ENCODE results near the gene SMC1B.

Gene SMC1B

DNA sequence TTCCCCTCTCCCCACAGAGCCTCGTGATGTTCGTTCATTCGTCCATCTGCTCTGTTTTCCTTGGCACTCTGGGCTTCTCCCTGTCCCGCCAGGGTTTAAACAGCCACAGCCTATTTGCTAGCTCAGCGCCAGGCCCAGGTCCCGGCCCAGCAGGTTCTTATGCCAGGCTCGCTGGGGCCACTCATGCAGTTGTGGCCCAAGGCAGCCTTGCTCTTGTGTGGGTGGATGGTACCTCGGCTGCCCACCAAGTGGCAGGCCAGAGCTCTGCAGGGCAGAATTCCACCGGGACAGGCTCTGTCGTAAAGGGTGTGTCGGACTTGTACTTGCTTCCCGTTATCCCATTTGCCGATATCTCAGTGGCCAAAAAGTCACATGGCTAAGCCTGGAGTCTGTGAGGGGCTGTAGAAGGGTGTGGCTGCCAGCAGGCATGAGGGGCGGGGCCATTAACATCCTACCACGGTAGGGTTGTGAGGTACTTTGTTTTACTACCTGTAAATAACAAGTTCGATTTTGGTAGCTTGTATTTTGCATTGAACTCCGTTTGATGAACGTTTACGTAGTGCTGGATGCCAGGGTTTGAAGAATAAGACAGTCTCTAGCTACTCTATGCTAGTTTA lies 95.7 kb downstream of the SMC1B start:
- no peaks in the 10 kb centered on the region for H3K27me3 Mint-ChIP-seq
- peak overlapping the region; percentile 88 for H3K4me3 Mint-ChIP-seq
- peaks cover 2% of the 10 kb centered on the region for H3K36me3 Mint-ChIP-seq
- peak overlapping the region; percentile 97 for H3K27ac Mint-ChIP-seq
- H3K9me3 Mint-ChIP-seq (ENCODE audit: low read depth) = no peaks in the 10 kb centered on the region
- peaks cover 82% of the 10 kb centered on the region for H3K4me1 Mint-ChIP-seq (ENCODE audit: low read depth)

DNA sequence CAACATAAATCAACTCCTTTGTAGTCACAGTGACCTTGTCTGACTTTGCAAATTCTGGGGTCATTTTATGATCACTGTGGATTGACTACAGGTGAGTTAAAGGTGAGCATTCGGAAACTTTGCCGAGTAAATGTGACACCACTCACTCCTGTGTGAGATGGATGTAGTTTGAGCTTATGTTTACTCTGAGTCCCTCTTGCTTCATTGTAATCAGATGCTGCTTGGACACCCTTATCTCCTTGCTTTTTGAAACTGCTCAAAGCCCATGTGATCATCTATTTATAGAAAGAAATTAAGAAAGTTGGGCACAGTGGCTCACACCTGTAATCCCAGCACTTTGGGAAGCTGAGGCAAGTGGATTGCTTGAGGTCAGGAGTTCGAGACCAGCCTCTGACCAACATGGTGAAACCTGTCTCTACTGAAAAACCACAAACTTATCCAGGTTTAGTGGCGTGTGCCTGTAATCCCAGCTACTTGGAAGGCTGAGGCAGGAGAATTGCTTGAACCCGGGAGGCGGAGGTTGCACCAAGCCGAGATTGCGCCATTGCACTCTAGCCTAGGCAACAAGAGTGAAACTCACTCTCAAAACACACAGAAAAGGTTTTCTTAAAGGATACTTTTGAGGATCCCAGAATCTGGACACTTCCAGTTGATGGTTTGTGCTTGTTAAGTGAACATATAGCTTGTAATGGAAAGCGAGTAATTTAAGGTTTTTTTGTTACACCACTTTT lies 96.4 kb downstream of the SMC1B start:
- H3K4me3 Mint-ChIP-seq = no peak overlapping the region
- no peaks in the 10 kb centered on the region for H3K36me3 Mint-ChIP-seq
- peak overlapping the region; percentile 97 for H3K27ac Mint-ChIP-seq
- no peaks in the 10 kb centered on the region for H3K9me3 Mint-ChIP-seq (ENCODE audit: low read depth)
- no peaks in the 10 kb centered on the region for H3K27me3 Mint-ChIP-seq
- peaks cover 82% of the 10 kb centered on the region for H3K4me1 Mint-ChIP-seq (ENCODE audit: low read depth)

DNA sequence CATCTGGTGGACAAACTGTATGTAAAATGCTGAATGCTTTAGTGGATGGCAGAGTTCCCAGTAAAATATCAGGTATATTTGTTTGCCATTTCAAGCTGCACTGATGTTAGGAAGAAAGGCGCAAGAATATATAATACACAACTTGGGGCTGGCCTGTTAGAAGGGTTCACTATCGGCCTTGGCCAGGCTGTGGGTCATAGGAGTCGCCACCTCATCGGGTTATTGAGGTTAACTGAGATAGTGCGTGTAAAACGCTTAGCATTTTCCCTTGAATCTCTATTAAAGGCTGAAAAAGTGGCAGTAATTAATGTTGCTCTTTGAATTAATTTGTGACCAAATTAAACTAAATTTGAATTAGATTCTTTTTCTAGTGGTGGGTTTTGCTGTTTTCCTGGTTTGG lies 98.6 kb downstream of the SMC1B start:
- Mint-ChIP-seq H3K27me3 (no peaks in the 10 kb centered on the region), H3K4me1 (ENCODE audit: low read depth) (peaks cover 80% of the 10 kb centered on the region), H3K36me3 (peaks cover 2% of the 10 kb centered on the region), H3K4me3 (no peak overlapping the region), H3K27ac (peak overlapping the region; percentile 69), H3K9me3 (ENCODE audit: low read depth) (no peaks in the 10 kb centered on the region)

DNA sequence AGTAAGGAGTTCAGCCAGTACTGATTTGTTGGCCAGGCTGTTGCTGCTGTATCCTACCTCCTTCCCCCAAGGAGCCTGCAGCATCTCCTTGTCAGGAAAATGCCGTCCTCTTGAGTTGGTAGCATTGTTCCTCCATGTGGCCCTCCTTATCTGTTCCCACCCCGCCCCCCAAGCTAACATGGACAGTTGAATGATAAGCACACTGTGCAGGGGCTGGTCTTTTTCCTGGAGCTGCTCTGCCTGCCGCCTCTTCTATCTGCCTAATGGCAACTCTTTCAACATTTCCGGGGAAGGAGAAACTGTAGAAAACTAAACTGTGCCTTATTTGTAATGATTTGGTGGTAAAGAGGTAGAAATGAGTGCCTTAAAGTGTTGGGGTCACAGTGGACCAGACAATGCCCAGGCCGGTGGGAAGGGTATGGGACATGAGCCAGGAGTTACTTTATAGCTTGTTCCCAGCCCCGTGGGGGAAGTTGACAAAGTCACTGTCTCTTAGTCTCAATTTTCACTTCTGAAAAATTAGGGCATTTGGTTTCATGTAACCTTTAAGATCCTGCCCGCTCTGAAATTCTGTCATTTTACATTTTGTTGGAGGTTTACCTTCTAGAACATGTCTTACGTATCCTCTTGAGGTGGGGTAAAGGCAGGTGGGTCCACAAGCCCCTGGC lies 99.2 kb downstream of the SMC1B start:
- Mint-ChIP-seq H3K4me1 (ENCODE audit: low read depth) (peaks cover 77% of the 10 kb centered on the region), H3K27ac (peak overlapping the region; percentile 69), H3K9me3 (ENCODE audit: low read depth) (no peaks in the 10 kb centered on the region), H3K27me3 (no peaks in the 10 kb centered on the region), H3K4me3 (no peak overlapping the region), H3K36me3 (peaks cover 2% of the 10 kb centered on the region)

DNA sequence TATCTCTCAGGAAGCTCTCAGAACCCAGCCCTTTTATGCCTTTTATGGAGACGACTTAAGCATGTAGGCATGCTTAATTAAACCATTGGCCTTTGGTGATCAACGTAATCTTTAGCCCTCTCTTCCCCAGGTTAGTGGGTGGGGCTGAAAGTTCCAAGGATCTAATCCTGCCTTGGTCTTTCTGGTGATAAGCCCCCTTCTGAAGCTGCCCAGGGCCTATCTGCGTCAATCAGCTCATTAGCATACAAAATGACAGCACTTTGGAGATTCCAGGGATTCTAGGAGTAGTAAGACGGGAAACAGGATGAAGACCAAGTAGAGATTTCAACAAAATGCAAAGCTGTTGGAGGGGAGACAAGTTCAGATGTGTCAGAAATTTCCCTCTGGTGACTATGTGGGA lies 100.5 kb downstream of the SMC1B start:
- no peaks in the 10 kb centered on the region for H3K9me3 Mint-ChIP-seq (ENCODE audit: low read depth)
- no peak overlapping the region for H3K4me3 Mint-ChIP-seq
- H3K36me3 Mint-ChIP-seq = peaks cover 2% of the 10 kb centered on the region
- peaks cover 71% of the 10 kb centered on the region for H3K4me1 Mint-ChIP-seq (ENCODE audit: low read depth)
- no peak overlapping the region for H3K27ac Mint-ChIP-seq
- no peaks in the 10 kb centered on the region for H3K27me3 Mint-ChIP-seq

DNA sequence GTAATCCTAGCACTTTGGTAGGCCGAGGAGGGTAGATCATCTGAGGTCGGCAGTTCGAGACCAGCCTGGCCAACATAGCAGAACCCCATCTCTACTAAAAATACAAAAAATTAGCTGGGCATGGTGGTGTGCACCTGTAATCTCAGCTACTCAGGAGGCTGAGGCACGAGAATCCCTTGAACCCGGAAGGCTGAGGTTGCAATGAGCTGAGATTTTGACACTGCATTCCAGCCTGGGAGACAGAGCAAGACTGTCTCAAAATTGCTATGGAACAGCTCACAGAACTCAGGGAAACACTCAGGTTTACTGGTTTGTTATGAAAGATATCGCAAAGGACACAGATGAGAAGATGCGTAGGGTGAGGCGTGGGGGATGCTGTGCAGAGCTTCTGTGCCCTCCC lies 101.0 kb downstream of the SMC1B start:
- Mint-ChIP-seq H3K36me3 (peaks cover 2% of the 10 kb centered on the region), H3K27ac (no peak overlapping the region), H3K27me3 (no peaks in the 10 kb centered on the region), H3K4me3 (no peak overlapping the region), H3K9me3 (ENCODE audit: low read depth) (no peaks in the 10 kb centered on the region), H3K4me1 (ENCODE audit: low read depth) (peaks cover 66% of the 10 kb centered on the region)

DNA sequence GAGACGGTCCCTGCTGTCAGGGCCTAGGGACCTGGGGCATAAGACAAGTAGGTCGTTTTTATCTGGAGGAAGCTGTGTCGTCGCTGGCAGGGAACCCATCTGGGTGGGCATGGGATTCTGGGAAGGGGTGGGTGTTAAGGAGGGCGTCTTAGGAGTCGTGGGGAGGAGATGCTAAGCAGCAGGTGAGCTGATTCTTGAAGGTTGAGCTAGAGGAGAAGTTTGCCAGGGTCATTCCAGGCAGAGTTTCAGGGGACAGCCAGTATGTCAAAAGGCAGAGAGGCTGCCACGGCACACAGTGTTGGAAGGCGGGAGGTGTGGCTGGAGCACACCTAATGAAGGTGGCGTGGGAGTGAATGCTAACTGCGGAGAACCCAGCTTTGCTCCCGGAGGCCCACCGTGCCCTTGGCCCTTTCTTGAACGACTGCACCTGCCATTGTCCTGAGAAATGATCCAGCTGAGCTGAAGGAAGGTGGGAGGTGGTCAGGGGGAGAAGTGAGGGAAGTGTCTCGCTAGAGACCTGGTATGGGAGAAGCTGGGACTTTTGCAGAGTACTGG lies 102.3 kb downstream of the SMC1B start:
- peaks cover 54% of the 10 kb centered on the region for H3K4me1 Mint-ChIP-seq (ENCODE audit: low read depth)
- no peaks in the 10 kb centered on the region for H3K9me3 Mint-ChIP-seq (ENCODE audit: low read depth)
- peaks cover 2% of the 10 kb centered on the region for H3K36me3 Mint-ChIP-seq

DNA sequence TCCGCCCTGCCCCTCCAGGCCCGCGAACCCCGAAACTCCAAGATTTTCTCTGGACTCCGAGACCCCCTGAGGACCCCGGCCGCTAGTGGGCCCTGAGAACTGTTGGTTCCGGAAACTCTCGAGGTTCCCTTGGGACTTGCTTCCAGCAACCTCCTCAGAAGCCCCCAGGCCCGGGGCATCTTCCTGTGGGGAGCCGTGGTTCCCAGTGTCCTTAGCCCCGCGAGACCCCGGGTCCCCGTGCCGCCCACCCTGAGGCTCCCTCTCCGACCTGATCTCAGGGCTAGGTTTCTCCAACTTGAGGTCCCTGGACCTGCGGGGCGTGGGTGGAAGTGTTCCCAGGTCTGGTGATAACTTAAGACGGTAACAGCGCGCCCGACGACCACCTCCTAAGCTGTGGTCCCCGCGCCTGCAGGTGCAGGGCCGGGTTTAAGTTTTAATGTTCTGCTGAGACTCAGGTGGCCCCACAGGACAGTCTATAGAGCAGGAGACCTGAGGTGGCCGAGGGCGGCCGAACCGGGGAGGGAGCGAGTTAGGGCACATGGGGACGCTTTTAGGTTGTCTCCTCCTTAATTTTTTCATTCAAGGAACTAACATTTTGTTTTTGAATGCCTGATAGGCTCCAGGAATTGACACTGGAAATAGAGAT lies 102.9 kb downstream of the SMC1B start:
- Mint-ChIP-seq H3K27ac (peak overlapping the region; percentile 72), H3K9me3 (ENCODE audit: low read depth) (no peaks in the 10 kb centered on the region), H3K4me3 (peak overlapping the region; percentile 85), H3K36me3 (peaks cover 2% of the 10 kb centered on the region), H3K27me3 (no peaks in the 10 kb centered on the region), H3K4me1 (ENCODE audit: low read depth) (peaks cover 49% of the 10 kb centered on the region)

More for the DNA sequence above, 102.3 kb downstream of the SMC1B start:
- H3K4me3 Mint-ChIP-seq = peak overlapping the region; percentile 85
- peak overlapping the region; percentile 72 for H3K27ac Mint-ChIP-seq
- H3K27me3 Mint-ChIP-seq = no peaks in the 10 kb centered on the region

DNA sequence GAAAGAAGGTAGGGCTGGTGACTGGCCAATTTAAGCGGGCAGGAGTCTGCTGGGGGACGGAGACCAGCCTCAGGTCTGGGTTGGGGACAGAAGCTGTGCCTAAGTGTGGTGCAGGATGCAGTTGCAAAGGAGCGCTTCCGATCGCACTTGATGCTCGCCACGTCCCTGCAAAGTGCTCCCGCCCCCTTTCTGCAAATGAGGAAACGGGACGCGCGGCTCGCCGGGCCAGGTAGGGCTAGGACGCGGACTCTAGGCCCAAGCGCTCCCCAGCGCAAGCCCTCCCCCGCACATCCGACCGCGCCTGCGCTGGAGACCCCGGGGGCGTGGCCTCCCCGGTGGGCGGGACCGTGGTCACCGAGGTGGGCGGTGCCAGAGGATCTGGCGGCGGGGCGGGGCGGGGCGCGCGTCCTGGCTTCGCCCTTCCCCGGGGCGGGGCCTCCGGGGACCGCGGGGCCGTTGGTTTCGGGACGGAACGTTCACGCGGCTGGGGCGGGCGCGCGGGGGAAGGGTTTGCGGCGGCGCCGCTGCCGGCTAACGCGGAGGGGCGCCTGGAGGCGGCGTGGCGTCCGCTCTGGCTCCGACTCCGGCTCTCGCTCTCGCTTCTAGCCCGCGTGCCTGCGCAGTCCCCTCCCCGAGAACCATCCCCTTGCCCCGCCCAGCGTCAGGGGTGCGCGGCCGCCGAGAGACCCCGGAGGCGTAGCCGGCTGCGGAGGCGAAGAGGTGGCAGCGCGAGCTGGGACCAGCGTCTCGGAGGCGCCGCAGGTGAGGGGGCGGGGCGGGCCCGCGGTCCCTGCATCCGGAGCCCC lies 103.8 kb downstream of the SMC1B start, which contains the start of gene FAM118A:
FAM118A (plus strand) TSS at position 513 of the 806 bp plus-strand sequence. CDS start 12,446 bp downstream, outside the sequence.
- peaks cover 42% of the 10 kb centered on the region for H3K4me1 Mint-ChIP-seq (ENCODE audit: low read depth)
- no peaks in the 10 kb centered on the region for H3K27me3 Mint-ChIP-seq
- peak within 1 kb of the TSS; percentile 87 for H3K27ac Mint-ChIP-seq
- peaks cover 2% of the 10 kb centered on the region for H3K36me3 Mint-ChIP-seq
- peak within 1 kb of the TSS; percentile 85 for H3K4me3 Mint-ChIP-seq
- H3K9me3 Mint-ChIP-seq (ENCODE audit: low read depth) = no peaks in the 10 kb centered on the region

DNA sequence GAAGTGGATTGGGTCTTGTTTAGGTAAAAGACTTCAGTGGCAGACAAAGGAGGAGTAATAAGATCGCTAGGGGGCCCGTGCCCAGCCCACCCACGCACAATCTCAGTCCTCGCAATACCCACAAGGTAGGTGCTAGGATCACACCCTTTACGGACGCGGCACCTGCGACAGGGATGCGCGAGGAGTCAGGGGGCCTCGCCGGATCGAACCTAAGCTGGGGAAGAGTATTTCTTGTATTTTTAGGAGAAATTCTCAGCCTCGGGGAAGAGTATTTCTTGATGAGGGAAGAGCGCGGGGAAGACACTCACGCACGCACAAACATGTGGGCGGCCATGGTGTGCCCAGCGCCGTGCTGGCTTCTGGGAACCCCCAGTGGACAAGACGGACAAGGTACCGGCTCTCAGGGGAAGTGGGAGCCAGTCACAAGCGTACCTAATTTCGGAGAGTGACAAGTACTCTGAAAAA lies 104.4 kb downstream of the SMC1B start:
- peak overlapping the region; percentile 87 for H3K27ac Mint-ChIP-seq
- no peaks in the 10 kb centered on the region for H3K27me3 Mint-ChIP-seq
- peak overlapping the region; percentile 81 for H3K4me3 Mint-ChIP-seq
- peaks cover 2% of the 10 kb centered on the region for H3K36me3 Mint-ChIP-seq
- H3K9me3 Mint-ChIP-seq (ENCODE audit: low read depth) = no peaks in the 10 kb centered on the region
- H3K4me1 Mint-ChIP-seq (ENCODE audit: low read depth) = peaks cover 36% of the 10 kb centered on the region

DNA sequence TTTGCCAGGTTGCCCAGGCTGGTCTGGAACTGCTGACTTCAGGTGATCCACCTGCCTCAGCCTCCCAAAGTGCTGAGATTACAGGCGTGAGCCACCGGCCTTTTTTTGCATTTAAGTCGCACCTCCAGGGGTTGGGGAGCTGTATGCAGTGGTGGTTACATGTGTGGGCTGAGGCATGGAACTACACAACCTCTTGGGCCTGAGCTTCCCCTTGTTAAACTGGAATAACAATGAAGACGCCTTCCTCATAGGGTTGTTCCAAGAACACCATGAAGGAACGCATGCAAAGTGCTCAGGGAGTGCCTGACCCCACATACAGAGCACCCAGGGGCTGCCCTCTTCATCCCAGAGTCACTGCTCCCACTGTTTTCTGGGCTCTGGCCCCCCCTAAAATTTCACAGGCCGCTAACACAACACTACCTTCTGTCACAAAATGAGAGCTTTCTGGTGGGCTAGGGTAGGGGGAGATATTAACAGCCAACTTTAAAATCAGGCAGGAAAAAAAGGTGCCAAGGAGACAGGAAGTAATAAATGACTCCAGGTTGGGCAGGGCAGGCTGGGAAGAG lies 104.9 kb downstream of the SMC1B start:
- Mint-ChIP-seq H3K27ac (peak overlapping the region; percentile 87), H3K27me3 (no peaks in the 10 kb centered on the region), H3K4me3 (peak overlapping the region; percentile 81), H3K4me1 (ENCODE audit: low read depth) (peaks cover 34% of the 10 kb centered on the region), H3K9me3 (ENCODE audit: low read depth) (no peaks in the 10 kb centered on the region), H3K36me3 (peaks cover 2% of the 10 kb centered on the region)

DNA sequence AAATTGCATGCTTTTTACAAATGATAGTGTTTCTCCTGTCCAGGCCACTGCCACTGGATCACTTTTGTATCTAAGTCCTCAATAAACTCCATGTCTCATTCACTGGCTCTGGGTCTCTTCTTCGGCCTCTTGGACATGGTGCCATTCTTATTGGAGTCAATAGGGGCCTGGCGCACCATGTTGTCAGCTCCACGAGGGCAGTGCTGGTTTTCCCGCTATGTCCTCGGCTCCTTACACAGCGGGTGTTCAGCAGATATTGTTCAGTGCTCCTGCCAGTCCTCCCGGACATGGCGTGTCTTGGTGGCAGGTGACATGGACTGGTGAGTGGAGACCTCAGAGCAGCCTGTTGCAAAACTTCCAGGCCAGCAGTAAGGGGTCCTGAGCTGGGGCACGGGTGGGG lies 107.3 kb downstream of the SMC1B start:
- Mint-ChIP-seq H3K9me3 (ENCODE audit: low read depth) (no peaks in the 10 kb centered on the region), H3K27ac (no peak overlapping the region), H3K4me1 (ENCODE audit: low read depth) (peaks cover 17% of the 10 kb centered on the region), H3K4me3 (no peak overlapping the region), H3K36me3 (peaks cover 1% of the 10 kb centered on the region), H3K27me3 (no peaks in the 10 kb centered on the region)

DNA sequence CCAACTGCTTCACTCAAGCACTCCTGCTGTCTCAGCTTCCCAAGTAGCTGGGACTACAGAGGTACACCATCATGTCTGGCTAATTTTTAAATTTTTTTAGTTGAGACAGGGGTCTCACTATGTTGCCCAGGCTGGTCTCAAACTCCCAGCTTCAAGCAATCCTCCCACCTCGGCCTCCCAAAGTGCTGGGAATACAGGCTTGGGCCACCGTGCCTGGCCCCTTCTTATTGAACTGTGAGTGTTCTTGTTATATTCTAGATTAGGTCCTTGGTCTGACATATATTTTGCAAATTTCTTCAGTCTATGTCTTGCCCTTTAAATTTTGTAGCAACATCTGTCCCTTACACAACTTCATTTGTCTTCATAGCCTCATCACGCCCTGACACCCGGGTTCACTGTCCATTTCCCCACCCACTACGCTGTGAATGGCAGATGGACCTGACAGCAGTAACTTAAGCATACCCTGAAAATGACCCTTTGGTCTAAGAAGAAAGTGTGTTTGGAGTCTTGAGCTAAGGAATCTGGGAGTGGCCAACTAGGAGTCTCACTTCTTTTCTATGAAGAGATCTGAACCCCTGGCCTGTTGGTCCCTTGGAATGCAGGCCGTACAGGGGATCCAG lies 107.8 kb downstream of the SMC1B start:
- Mint-ChIP-seq H3K36me3 (no peaks in the 10 kb centered on the region), H3K9me3 (ENCODE audit: low read depth) (no peaks in the 10 kb centered on the region), H3K4me1 (ENCODE audit: low read depth) (peaks cover 11% of the 10 kb centered on the region), H3K4me3 (no peak overlapping the region), H3K27me3 (no peaks in the 10 kb centered on the region), H3K27ac (peak overlapping the region; percentile 4)
